Bronchial epithelial cell (primary cell): ENCODE measurements around the gene ZP2. TPM values are rescaled to one million over a fixed set of nuclear protein-coding genes. Genes with fewer than 3 reads are reported as not detected.

ENCODE experiments used
- DNase-seq: peaks from one replicate; pipeline ENCODE4 v3.0.0-alpha.2; 2010; ENCODE audit warnings: low read depth
- FAIRE-seq: peaks from 2 replicates; lab custom pipeline; 2011; peaks lifted over from hg19 to GRCh38; lab: Jason Lieb, UNC
- H3K27me3 ChIP-seq: 2 replicates; pipeline ENCODE4 v1.5.1; 2011; ENCODE audit warnings: low read length; ENCODE audit not compliant: control insufficient read depth, insufficient read depth
- H3K36me3 ChIP-seq: 2 replicates; pipeline ENCODE4 v1.5.1; 2011; ENCODE audit warnings: low read length; ENCODE audit not compliant: control insufficient read depth, insufficient read depth
- H3K4me3 ChIP-seq: 2 replicates; pipeline ENCODE4 v1.5.1; 2011; ENCODE audit warnings: mild to moderate bottlenecking, low read depth, low read length, control low read depth
- CTCF ChIP-seq: IDR thresholded peaks from 2 replicates; pipeline ENCODE4 v1.5.1; 2011; ENCODE audit warnings: mild to moderate bottlenecking, moderate library complexity, low read length, control low read depth, inconsistent platforms; ENCODE audit not compliant: insufficient read depth, severe bottlenecking
- total RNA-seq: library from RNA; depleted of rRNA; stranded (reverse); fragments of >200 nt; gene quantifications from 2 replicates; pipeline ENCODE4 v1.2.1, GENCODE V29; 2014

Gene ZP2
- total RNA-seq, 1 donor from 2014 or later: not detected

GRCh38 chr16:21214086-21214485 is 2.7 kb upstream of the ZP2 start:
- Histone ChIP-seq H3K36me3 (no peaks in the 10 kb centered on the region), H3K27me3 (peaks cover 1% of the 10 kb centered on the region), H3K4me3 (no peak overlapping the region)
- FAIRE-seq (no peak), DNase-seq (no peak)
- no peak for TF ChIP-seq CTCF

GRCh38 chr16:21208446-21209230 is 2.7 kb downstream of the ZP2 start:
- FAIRE-seq: no peak
- H3K4me3 ChIP-seq: no peak overlapping the region
- TF ChIP-seq CTCF: no peak

GRCh38 chr16:21206550-21206949 is 4.8 kb downstream of the ZP2 start:
- no peak for TF ChIP-seq CTCF
- Histone ChIP-seq H3K36me3 (no peaks in the 10 kb centered on the region), H3K27me3 (peaks cover 3% of the 10 kb centered on the region), H3K4me3 (no peak overlapping the region)
- FAIRE-seq (no peak), DNase-seq (no peak)

More at GRCh38 chr16:21208446-21209230, 2.7 kb downstream of the ZP2 start:
- H3K36me3 ChIP-seq: no peaks in the 10 kb centered on the region
- DNase-seq: no peak
- H3K27me3 ChIP-seq: peaks cover 1% of the 10 kb centered on the region

GRCh38 chr16:21205303-21205702 is 6.1 kb downstream of the ZP2 start:
- H3K4me3 ChIP-seq: no peak overlapping the region
- no peaks in the 10 kb centered on the region for H3K36me3 ChIP-seq
- FAIRE-seq (no peak), DNase-seq (no peak)
- no peak for TF ChIP-seq CTCF
- peaks cover 3% of the 10 kb centered on the region for H3K27me3 ChIP-seq

- DNase-seq (no peak), FAIRE-seq (no peak)
- Histone ChIP-seq H3K36me3 (no peaks in the 10 kb centered on the region), H3K27me3 (peaks cover 1% of the 10 kb centered on the region), H3K4me3 (no peak overlapping the region)
- TF ChIP-seq CTCF: no peak
These were observed 8.1 kb downstream of the ZP2 start for GRCh38 chr16:21203155-21203797.
